Retinal pigment epithelial cell (primary cell): Measurements from ENCODE around the gene CALML6.

ENCODE experiments used
- DNase-seq: peaks from one replicate; pipeline ENCODE4 v3.0.0-alpha.2; 2010; ENCODE audit warnings: low read depth
- H3K4me3 ChIP-seq: 2 replicates; pipeline ENCODE4 v1.5.1; 2011; ENCODE audit warnings: mild to moderate bottlenecking, low read length, control low read depth, moderate library complexity
- TF ChIP-seq, protein P1 (sequence below): conservative IDR thresholded peaks from 2 replicates; pipeline ENCODE4 v1.5.1; 2011; ENCODE audit warnings: low read depth, low read length, control low read depth, inconsistent platforms

Gene CALML6

DNA sequence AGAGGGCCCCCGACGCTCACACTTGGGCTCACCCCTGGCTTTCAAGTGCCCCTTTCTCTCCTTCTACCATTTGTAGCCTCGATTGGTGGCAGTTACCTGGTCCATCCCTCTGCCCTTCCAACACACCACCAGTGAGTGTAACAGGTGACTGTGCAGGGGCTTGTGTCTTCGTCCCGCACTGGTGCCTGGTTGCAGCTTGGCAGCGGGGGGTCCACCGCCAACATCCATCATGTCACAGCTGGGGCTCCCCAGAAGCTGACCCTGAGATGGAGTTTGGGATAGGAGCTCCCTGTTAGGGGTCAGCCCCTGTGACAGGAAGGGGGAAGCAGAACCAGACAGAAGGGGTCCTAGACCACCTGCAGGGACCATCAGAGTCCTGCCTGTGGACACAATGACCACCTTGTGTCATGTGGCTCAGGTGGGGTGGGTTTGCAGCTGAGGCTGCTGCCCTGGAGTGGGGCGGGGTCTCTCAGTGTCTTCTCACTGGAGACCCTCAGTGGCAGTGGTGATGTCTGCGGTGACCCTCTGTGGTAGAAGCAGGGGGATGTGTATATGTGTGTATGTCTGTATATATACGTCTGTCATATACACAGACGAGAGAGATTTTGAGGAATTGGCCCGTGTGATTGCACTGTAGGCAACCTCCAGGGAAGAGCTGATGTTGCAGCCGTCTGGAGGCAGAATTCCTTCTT, 3.6 kb upstream of the CALML6 start:
- no peak overlapping the region for H3K4me3 ChIP-seq
- DNase-seq = no peak
- TF ChIP-seq, protein P1, sequence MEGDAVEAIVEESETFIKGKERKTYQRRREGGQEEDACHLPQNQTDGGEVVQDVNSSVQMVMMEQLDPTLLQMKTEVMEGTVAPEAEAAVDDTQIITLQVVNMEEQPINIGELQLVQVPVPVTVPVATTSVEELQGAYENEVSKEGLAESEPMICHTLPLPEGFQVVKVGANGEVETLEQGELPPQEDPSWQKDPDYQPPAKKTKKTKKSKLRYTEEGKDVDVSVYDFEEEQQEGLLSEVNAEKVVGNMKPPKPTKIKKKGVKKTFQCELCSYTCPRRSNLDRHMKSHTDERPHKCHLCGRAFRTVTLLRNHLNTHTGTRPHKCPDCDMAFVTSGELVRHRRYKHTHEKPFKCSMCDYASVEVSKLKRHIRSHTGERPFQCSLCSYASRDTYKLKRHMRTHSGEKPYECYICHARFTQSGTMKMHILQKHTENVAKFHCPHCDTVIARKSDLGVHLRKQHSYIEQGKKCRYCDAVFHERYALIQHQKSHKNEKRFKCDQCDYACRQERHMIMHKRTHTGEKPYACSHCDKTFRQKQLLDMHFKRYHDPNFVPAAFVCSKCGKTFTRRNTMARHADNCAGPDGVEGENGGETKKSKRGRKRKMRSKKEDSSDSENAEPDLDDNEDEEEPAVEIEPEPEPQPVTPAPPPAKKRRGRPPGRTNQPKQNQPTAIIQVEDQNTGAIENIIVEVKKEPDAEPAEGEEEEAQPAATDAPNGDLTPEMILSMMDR = no peak

DNA sequence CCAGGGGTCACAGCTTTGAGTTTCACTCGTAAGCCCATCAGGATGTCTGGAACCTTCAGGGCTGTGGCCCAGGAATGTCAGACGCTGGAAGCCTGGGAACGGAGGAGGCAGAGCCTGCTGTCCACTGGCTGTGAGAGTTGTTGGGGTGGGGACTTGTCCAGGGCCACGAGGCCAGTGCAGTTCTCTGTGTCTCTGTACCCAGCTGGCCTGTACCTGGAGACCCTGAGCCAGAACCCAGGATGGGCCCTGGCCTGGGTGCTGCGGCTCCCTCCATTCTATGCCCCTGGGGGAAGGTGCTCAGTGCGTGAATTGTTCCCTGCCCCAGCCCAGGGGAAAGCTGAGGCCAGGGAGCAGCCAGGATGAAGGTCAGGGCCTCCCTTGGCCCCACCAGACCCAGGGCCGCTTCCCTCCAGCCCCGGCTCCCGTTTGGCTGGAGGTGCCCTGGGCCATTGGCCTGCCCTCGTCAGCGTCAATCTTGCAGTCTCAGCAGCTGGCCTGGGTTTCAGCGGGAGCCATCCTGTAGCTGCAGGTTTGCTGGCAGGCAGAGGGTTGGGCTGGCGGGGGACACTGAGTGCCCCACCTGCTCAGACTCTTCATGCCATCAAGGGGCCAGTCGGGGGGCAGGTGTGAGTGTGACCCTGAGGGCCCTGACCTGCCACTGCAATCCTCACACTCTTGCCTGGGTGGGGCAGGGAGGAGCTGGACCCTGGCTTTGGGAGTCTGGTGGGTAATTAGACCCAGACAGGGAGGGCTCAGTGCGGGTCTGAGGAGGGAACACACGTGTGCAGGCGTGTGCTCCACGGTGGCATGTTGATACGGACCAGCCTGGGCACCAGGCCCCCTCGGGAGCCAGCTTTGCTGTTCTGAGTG, 724 bp upstream of the CALML6 start:
- TF ChIP-seq, protein P1 = no peak
- DNase-seq = no peak
- H3K4me3 ChIP-seq = no peak overlapping the region

DNA sequence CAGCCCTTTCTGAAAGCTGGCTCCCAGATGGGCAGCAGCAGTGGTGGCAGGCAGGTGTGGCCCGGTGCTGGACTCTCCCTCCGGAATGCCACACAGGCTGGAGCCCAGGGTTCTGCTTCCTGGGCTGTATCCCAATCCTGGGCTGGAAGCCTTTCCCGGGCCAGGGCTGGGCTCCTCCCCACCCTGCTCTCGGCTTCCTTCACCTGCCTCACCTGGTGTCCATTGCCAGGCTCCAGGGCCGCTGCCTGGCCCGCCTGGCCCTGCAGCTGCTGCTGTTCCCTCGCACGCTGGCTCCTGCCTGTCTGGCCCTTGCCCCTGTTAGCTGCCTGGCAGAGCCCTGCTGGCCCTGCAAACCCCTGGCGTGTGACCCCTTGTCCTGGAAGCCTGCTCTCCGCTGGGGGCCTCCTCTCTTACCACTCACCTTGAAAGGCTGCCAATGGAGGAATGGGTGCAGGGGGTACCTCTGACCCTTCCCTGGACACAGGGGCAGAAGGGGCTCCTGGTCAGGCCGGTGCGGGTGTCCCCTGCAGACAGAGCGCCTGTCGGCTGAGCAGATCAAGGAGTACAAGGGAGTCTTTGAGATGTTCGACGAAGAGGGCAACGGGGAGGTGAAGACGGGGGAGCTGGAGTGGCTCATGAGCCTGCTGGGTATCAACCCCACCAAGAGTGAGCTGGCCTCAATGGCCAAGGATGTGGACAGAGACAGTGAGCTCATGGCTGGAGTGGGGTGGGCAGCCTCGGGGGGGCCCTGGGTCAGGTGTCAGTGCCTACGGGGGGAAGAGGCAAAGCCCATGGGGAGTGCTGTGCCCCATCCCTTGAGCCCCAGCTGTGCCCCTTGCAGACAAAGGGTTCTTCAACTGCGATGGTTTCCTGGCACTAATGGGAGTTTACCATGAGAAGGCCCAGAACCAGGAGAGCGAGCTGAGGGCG, 1.1 kb downstream of the CALML6 start:
- TF ChIP-seq, protein P1 = no peak
- no peak overlapping the region for H3K4me3 ChIP-seq
- no peak for DNase-seq

DNA sequence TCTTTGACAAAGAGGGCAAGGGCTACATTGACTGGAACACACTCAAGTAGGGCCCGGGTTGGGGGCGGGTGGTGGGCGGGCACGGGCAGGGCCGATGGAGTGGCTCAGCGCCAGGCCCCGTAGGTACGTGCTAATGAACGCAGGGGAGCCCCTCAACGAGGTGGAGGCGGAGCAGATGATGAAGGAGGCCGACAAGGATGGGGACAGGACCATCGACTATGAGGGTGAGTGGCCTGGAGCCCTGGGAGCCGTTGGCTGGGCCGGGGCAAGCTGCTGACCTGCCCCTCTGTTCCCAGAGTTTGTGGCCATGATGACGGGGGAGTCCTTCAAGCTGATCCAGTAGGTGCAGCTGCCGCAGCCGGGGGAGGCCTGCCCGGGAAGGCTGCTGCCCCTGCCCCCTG, 1.8 kb downstream of the CALML6 start:
- TF ChIP-seq, protein P1 = no peak
- H3K4me3 ChIP-seq = no peak overlapping the region
- no peak for DNase-seq

DNA sequence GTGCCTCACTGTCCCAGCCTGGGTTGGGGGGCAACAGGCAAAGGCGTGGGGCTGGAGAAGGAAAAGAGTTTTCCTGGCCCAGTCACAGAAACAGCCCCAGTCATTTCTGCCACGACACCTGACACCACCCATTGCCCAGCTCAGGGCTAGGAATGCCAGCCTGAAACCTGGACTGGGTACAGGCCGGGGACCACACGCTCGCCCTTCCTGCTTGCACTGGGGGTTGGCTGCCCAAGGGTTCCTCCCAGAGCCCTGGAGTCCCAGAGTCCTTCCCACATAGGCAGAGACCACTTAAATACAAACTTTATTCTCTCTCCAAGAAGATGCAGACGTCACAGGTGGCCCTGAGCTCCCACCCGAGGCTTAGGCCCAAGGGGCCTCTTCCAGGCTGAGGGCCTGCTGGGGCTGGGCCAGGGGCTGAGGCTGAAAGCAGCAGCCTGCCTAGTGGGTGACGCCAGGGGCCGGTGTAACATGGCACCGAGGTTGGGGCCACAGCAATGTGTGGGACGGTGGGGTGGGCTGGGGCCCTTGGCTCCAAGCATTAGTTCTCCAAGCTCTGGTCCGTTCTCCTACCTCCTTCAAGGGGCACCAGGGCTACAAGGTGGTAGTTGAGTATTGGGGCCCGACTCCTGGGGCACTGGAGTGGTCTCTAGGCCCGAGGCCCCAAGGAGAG, 2.4 kb downstream of the CALML6 start:
- no peak for DNase-seq
- H3K4me3 ChIP-seq = no peak overlapping the region
- TF ChIP-seq, protein P1 = no peak
